Measurements from ENCODE around the gene MSMB.

- TF ChIP-seq CTCF (conservative IDR thresholded peaks at IDR 0.05; ENCODE audit: low read length) (no peak), EZH2phosphoT487 (IDR thresholded peaks at IDR 0.05; ENCODE audit: borderline replicate concordance, low read depth, low read length) (no peak)
Measured at GRCh38 chr10:46024948-46025347, 21.1 kb downstream of the MSMB start.
